AG09309 (cell line): ENCODE measurements around the gene HNRNPC.

Experiments
- DNase-seq: peaks from one replicate; pipeline ENCODE4 v3.0.0-alpha.2; 2010; ENCODE audit warnings: low read depth
- H3K4me3 ChIP-seq: 2 replicates; pipeline ENCODE4 v1.5.1; 2011; ENCODE audit warnings: mild to moderate bottlenecking, low read depth, low read length, moderate library complexity; ENCODE audit not compliant: control insufficient read depth
- CTCF ChIP-seq: IDR thresholded peaks from 2 replicates; pipeline ENCODE4 v1.5.1; 2011; ENCODE audit warnings: mild to moderate bottlenecking, low read depth, low read length, inconsistent platforms; ENCODE audit not compliant: insufficient read depth, control insufficient read depth; ENCODE audit errors: missing control alignments

Gene HNRNPC

GRCh38 chr14:21244544-21244943 is 24.7 kb downstream of the HNRNPC start:
- no peak for DNase-seq
- H3K4me3 ChIP-seq: no peak overlapping the region
- no peak for TF ChIP-seq CTCF

GRCh38 chr14:21241218-21241819 is 27.9 kb downstream of the HNRNPC start:
- no peak for DNase-seq
- peak; percentile 18 for TF ChIP-seq CTCF

GRCh38 chr14:21240417-21240816 is 28.8 kb downstream of the HNRNPC start:
- TF ChIP-seq CTCF: no peak
- H3K4me3 ChIP-seq: no peak overlapping the region
- no peak for DNase-seq

More at GRCh38 chr14:21241218-21241819, 27.9 kb downstream of the HNRNPC start:
- H3K4me3 ChIP-seq: no peak overlapping the region

- no peak for DNase-seq
- no peak overlapping the region for H3K4me3 ChIP-seq
- TF ChIP-seq CTCF: no peak
These were observed 30.3 kb downstream of the HNRNPC start for GRCh38 chr14:21238823-21239518.

GRCh38 chr14:21236948-21237797 is 32.1 kb downstream of the HNRNPC start:
- TF ChIP-seq CTCF: no peak
- H3K4me3 ChIP-seq: no peak overlapping the region
- no peak for DNase-seq

GRCh38 chr14:21234112-21234511 is 35.1 kb downstream of the HNRNPC start:
- H3K4me3 ChIP-seq: no peak overlapping the region
- no peak for DNase-seq
- TF ChIP-seq CTCF: no peak
